HG02642 (cell line): Measurements from ENCODE around the gene TMEM253.

Source experiments
- ATAC-seq: cut with Tn5 transposase; IDR thresholded peaks from one replicate; pipeline ENCODE4 v1.9.1; 2021; ENCODE audit warnings: mild to moderate bottlenecking; ENCODE audit not compliant: unreplicated experiment, poor library complexity

TMEM253 gene

GRCh38 chr14:21100931-21101330, at the start of gene TMEM253:
TMEM253 (plus strand) TSS chr14:21101066; CDS start chr14:21101344, 278 bp downstream.
- ATAC-seq, result no peak

DNA sequence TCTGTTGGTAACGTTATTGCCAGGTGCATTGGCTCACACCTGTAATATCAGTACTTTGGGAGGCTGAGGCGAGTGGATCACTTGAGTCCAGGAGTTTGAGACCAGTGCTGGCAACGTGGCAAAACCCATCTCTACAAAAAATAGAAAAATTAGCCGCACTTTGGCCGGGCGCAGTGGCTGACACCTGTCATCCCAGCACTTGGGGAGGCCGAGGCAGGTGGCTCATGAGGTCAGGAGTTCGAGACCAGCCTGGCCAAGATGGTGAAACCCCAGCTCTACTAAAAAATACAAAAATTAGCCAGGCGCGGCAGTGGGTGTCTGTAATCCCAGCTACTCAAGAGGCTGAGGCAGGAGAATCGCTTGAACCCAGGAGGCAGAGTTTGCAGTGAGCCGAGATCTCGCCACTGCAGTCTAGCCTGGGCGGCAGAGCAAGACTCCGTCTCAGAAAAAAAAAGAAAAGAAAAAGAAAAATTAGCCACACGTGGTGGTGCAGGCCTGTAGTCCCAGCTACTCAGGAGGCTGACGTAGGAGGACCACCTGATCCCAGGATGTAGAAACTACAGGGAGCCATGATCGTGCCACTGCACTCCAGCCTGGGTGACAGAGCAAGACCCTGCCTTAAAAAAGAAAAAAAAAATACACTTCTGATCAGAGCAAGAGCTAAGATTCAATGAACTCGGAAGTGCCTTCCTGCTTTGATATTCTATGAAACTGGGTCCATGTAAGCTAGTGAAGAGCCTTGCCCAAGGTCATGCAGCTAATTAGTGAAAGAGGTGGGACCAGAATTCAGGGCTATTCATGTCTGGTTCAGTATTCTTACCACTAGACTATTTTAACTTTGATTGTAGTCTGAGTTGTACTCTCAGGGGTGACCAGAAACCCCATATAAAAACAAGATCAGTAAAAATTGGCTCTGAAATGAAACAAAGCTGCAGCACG, 47.4 kb upstream of the TMEM253 start:
- no peak for ATAC-seq

DNA sequence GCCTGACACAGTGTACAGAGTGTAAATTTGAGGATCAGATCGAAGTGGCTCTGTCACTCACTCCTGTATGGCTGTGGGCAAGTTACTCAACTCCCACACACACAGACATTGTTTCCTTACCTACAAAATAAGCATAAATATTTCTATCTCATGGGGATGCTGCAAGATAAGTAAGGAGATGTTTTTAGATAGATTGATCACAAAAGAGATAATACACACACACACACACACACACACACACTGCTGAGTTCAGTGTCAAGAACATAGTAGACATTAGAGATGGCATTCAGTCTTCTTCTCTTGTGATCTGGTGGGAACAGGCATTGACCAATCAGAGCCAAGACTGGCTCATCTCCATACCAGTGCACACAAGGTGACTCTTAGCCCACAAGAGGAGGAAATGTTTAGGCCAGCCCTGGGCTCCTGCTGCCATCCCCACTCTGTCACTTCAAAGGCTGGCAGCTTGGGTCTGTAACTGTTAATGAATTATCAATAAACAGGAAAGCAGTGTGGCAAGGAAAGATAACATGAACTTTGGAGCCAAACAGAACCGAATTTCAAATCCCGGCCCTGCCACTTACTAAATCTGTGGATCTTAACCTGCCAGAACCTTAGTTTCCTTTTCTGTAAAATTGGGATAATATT, 46.6 kb upstream of the TMEM253 start:
- ATAC-seq, result no peak

GRCh38 chr14:21054768-21055145, 46.1 kb upstream of the TMEM253 start:
- no peak for ATAC-seq

DNA sequence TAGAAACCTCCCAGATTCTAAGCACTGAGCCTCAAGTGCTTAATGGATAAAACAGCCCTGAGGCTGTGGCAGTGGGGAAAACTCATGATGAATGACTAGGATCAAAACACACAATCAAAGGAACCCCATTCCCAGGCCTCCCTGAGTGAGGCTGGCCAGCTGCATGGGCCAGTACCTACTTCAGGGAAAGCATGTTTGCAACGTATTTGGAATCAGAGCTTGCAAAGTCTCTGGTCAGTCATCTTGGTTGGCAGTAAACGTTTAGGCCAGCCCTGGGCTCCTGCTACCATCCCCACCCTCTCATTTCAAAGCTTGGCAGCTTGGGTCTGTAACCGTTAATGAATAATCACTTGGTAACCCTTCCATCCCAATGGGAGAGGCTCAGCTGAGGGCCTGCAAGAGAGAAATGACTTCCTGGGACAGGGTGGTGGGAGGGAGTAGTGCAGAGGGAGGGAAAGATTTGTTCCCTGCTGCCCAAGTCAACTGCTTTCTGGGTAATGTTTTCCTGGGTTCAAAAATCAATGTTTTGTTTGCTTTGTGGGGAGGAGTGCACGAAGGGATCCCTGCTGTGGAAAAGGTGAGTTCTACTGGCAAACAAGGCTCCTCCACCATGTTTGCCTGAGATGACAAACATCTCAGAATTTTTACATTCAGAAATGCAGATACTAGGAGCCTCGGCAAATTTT, 45.3 kb upstream of the TMEM253 start:
- no peak for ATAC-seq

- ATAC-seq, result no peak
Observed at GRCh38 chr14:21056520-21057163, 44.2 kb upstream of the TMEM253 start.

GRCh38 chr14:21057803-21058675, 42.8 kb upstream of the TMEM253 start, which contains the start of gene RNASE8:
RNASE8 (plus strand) TSS chr14:21057822; CDS start chr14:21057893, 71 bp downstream.
- no peak for ATAC-seq

- ATAC-seq, result no peak
Observed at GRCh38 chr14:21058903-21059302, 42.0 kb upstream of the TMEM253 start.

DNA sequence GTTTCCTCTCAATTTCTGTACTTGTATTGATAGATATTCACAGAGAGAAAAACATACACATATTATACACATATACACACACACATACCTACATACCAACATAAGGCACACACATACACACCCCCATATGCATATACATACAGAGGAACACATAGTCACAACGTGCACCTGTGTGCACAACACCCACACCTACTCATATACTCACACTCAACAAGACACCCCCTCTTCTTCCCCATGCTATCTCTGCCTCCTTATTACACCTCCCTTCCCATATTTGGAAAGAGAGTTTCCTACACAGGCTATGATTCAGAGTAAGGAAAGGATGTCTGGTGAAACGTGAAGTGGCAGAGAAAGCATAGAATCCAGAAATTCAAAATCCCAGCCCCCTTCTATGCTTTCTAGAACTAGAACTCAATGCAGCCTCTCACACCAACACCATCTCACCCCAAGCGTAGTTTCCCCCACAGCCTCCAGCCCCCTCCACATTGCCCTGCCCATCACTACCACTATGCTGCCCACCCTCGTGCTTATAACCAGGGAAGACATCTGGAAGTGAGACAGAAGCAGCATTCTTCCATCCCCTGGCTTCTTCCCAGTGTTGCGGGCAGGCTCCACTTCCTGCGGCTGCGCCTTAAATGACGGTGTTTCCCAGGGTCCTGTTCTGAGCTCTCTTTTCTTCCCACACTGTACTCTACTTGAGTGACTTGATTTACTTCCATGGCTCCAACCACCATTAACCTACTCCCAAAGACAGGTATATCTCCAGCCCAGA, 40.8 kb upstream of the TMEM253 start:
- no peak for ATAC-seq

DNA sequence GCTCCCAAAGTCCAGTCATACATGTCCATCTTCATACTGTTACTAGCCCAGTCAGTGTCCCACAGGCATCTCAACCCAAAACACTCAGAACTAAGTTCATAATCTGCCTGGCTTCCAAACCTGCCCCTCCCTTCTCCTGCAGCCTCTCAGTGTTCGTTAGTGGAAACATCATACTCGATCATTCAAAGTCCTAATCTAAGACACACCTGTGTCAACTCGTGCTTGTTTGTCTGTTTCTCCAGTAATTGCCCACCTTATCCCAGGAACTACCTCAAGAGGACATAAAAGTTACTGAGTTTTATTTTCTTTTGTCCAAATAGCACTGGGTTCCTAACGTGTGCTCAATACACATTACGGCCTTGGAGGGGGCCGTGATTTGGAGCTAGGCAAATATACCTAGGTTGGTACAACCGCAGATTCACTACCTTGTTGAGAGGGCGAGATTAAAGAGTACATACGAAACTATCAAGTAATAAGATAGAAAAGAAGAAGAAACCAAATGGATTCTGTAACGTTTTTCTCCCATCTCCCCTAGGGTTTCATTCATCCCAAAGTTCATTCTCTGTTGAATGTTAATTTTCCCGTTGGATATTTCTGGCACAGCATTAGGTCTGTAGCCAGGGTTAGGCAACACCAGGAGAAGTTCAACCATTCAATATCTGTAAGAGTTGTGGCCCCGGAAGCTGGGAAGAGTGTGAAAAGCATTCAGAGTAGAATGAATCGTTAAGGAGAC, 40.1 kb upstream of the TMEM253 start:
- no peak for ATAC-seq

DNA sequence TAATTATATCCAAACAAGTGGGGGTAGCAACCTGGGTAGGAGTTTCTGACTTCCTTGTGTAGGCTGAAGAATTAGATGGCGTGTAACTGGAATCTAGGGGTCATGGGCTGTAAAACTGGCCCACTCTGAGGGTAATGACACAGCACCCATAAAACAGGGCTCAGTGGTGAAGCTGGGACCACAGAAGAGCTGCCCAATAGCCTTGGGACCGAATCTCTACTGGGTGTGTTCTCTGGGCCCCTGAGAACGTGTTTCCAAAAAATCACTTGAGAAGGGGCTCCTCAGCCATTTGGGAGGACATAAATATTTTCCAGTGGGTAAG, 39.6 kb upstream of the TMEM253 start:
- no peak for ATAC-seq

GRCh38 chr14:21063479-21063878, 37.4 kb upstream of the TMEM253 start:
- no peak for ATAC-seq

DNA sequence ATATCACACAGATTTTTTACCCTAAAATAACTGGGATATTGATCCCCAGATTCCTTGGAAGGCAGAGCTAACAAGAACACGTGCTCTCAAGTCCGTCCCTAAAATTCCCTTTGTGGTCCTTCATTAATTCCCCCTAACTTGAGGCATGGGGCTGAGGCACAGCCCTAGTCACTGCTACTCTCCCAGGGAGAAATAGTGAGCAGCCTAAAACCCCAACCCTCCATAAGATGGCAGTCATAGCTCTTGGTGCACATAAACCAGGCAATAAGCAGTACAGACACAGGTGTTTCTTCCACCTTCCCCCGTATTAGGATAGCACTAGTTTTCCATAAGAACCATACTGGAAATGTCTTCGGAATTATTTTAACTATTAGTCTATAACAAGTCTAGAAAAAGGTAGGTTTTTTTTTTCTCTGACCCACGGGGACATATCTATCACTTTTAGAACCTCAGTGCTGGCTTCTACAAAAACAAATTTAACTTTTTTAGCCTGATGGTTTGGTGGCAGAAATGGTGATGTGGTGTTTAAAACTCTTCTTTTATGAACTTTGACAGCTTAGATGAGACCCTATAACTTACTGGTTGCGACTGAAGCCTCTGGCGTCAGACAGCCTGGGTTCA, 33.9 kb upstream of the TMEM253 start:
- ATAC-seq, result no peak

DNA sequence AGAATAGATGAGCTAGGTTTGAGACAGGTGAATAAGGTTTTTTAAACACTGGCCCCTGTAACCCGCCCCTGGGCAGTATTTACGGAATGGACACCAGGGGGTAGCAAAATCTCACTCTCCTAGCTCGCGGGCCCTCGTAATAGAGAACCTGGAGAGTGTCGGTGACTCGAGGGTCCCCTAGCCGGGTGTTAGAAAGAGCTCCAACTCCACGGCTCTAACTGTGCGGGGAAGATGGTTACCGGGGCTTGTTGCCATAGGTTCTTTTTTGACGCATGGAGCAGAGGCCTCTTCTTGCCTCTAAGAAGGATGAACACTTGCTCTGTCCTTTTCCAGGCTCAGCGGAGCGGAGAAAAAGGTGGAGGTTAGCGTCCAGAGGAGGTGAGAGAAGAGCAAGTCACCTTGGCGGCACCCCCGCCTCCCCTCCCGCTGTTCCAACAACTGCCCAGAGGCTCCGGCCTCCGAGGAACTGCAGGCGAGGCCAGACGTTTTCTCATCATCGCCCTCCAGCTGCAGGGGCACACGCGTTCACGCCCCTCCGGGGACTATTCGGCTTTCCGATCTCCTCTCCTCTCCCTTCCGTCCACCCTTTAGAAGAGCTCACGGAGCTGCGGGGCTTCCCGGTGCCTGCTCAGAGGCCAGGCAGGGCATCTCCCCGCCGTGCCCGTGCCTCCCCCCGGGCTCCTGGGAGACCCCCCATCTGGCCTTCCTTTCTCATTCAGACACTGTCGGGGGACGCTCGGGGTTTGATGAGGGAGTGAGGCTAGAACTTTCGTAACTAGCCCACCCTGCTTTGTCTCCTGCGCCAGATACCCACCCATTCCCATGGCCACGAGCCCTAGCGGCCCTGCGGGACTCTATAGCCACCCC, 32.1 kb upstream of the TMEM253 start:
- ATAC-seq, result no peak

GRCh38 chr14:21069388-21070082, 31.3 kb upstream of the TMEM253 start:
- no peak for ATAC-seq

- ATAC-seq, result no peak
Observed at GRCh38 chr14:21070083-21070609, 30.7 kb upstream of the TMEM253 start, which contains the start of gene ARHGEF40. ARHGEF40 (plus strand) TSS chr14:21070304; CDS start chr14:21070397, 93 bp downstream.
